ENCODE data around the gene UPK3BL2.
"Not testable (repeated sequence)": the region's sequence is repeated elsewhere in the genome, so short reads cannot be mapped to it uniquely, and the experiment has no call there.

The UPK3BL2 gene

DNA sequence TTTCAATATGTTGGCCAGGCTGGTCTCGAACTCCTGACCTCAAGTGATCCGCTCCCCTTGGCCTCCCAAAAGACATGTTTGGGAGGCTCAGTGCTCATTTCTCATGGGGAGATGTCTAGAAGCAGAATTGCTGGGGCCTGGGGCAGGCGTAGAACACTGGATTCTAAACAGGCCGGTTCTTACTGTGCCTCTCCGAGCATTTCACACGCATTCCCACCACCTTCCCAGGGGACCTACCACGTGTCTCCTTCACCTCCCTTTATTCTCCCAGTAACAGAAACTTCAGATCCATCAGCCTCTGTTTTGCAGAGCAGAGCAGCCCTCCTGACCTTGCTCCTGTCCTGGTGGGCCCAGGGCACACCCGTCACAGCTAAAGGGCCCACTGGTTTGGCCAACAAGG, 16.3 kb downstream of the UPK3BL2 start:
- not testable (repeated sequence) for H3K36me3 ChIP-seq (ENCODE audit: control insufficient read depth in 1 of 2, insufficient read depth in 2 of 2, low read length in 2 of 2); H3K9me3 ChIP-seq (ENCODE audit: control insufficient read depth in 1 of 2, low read length in 2 of 2); H3K27ac ChIP-seq (ENCODE audit: low read length); H3K4me1 ChIP-seq (ENCODE audit: control insufficient read depth in 1 of 2, insufficient read depth in 2 of 2, low read length in 2 of 2); H3K4me3 ChIP-seq (ENCODE audit: low read depth in 1 of 2, low read length in 2 of 2); H3K27me3 ChIP-seq (ENCODE audit: low read depth, low read length)

DNA sequence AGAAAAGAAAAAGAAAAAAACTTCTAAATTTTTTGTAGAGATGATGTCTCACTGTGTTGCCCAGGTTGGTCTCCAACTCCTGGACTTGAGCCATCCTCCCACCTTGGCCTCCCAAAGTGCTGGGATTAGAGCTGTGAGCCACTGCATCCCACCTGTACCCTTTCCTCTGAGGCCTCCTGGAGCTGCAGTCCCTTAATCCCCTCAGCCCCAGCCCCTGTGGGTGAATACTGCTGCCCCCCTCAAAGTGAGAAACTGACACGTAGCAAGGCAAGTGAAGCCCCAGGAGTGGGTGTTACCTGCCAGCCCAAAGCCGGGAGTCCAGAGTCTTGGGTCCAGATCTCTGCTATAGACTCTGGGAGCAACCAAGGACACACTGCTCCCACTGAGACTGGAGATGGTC, 18.7 kb downstream of the UPK3BL2 start:
- H3K27me3 ChIP-seq (ENCODE audit: low read depth, low read length); H3K4me3 ChIP-seq (ENCODE audit: low read depth in 1 of 2, low read length in 2 of 2); H3K4me1 ChIP-seq (ENCODE audit: control insufficient read depth in 1 of 2, insufficient read depth in 2 of 2, low read length in 2 of 2); H3K9me3 ChIP-seq (ENCODE audit: control insufficient read depth in 1 of 2, low read length in 2 of 2); H3K36me3 ChIP-seq (ENCODE audit: control insufficient read depth in 1 of 2, insufficient read depth in 2 of 2, low read length in 2 of 2); H3K27ac ChIP-seq (ENCODE audit: low read length): not testable (repeated sequence)

GRCh38 chr7:102520797-102521196, 22.7 kb downstream of the UPK3BL2 start:
- not testable (repeated sequence) for H3K4me1 ChIP-seq (ENCODE audit: control insufficient read depth in 1 of 2, insufficient read depth in 2 of 2, low read length in 2 of 2); H3K27me3 ChIP-seq (ENCODE audit: low read depth, low read length); H3K4me3 ChIP-seq (ENCODE audit: low read depth in 1 of 2, low read length in 2 of 2); H3K36me3 ChIP-seq (ENCODE audit: control insufficient read depth in 1 of 2, insufficient read depth in 2 of 2, low read length in 2 of 2); H3K9me3 ChIP-seq (ENCODE audit: control insufficient read depth in 1 of 2, low read length in 2 of 2); H3K27ac ChIP-seq (ENCODE audit: low read length)

DNA sequence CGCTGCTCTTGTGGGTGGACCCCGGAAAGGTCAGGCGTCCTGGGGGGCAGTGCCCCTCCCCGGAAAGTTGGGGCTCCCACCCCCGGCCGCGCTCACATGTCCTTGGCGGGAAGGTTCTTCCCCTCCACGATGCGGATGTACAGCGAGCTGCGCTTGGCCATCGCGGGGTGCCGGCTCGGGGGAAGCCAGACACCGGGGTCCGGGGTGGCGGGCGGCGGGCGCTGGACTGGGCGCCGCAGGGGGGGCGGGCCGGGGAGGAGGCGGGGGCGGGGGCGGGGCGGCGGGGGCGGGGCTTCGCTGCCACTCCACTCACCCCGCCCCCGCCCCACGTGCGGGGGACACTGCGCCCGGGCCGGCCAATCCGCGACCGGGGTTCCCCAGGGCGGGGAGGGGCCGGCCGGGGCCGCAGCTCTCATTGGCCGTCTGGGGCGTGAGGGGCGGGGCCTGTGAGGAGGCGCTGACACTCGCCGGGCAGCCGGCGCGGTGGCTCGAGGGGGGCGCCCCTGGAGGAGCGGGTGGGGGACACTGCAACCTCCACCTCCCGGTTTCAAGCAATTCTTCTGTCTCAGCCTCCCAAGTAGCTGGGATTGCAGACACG, 25.8 kb downstream of the UPK3BL2 start, which contains the start of gene RASA4B:
Gene RASA4B, minus strand, starts transcription at position 228 of the 598 bp plus-strand sequence. Its CDS starts 67 bp downstream, at position 161.
- H3K4me3 ChIP-seq (ENCODE audit: low read depth in 1 of 2, low read length in 2 of 2); H3K27me3 ChIP-seq (ENCODE audit: low read depth, low read length): not testable (repeated sequence)

GRCh38 chr7:102516951-102517350, 26.5 kb downstream of the UPK3BL2 start:
- H3K27me3 ChIP-seq (ENCODE audit: low read depth, low read length); H3K36me3 ChIP-seq (ENCODE audit: control insufficient read depth in 1 of 2, insufficient read depth in 2 of 2, low read length in 2 of 2); H3K4me1 ChIP-seq (ENCODE audit: control insufficient read depth in 1 of 2, insufficient read depth in 2 of 2, low read length in 2 of 2); H3K4me3 ChIP-seq (ENCODE audit: low read depth in 1 of 2, low read length in 2 of 2); H3K27ac ChIP-seq (ENCODE audit: low read length); H3K9me3 ChIP-seq (ENCODE audit: control insufficient read depth in 1 of 2, low read length in 2 of 2): not testable (repeated sequence)

More for the DNA sequence above, 25.8 kb downstream of the UPK3BL2 start, which contains the start of gene RASA4B:
- H3K4me1 ChIP-seq (ENCODE audit: control insufficient read depth in 1 of 2, insufficient read depth in 2 of 2, low read length in 2 of 2); H3K9me3 ChIP-seq (ENCODE audit: control insufficient read depth in 1 of 2, low read length in 2 of 2); H3K36me3 ChIP-seq (ENCODE audit: control insufficient read depth in 1 of 2, insufficient read depth in 2 of 2, low read length in 2 of 2); H3K27ac ChIP-seq (ENCODE audit: low read length): not testable (repeated sequence)

GRCh38 chr7:102515889-102516288, 27.6 kb downstream of the UPK3BL2 start:
- not testable (repeated sequence) for H3K27ac ChIP-seq (ENCODE audit: low read length); H3K27me3 ChIP-seq (ENCODE audit: low read depth, low read length); H3K9me3 ChIP-seq (ENCODE audit: control insufficient read depth in 1 of 2, low read length in 2 of 2); H3K4me3 ChIP-seq (ENCODE audit: low read depth in 1 of 2, low read length in 2 of 2); H3K36me3 ChIP-seq (ENCODE audit: control insufficient read depth in 1 of 2, insufficient read depth in 2 of 2, low read length in 2 of 2); H3K4me1 ChIP-seq (ENCODE audit: control insufficient read depth in 1 of 2, insufficient read depth in 2 of 2, low read length in 2 of 2)

DNA sequence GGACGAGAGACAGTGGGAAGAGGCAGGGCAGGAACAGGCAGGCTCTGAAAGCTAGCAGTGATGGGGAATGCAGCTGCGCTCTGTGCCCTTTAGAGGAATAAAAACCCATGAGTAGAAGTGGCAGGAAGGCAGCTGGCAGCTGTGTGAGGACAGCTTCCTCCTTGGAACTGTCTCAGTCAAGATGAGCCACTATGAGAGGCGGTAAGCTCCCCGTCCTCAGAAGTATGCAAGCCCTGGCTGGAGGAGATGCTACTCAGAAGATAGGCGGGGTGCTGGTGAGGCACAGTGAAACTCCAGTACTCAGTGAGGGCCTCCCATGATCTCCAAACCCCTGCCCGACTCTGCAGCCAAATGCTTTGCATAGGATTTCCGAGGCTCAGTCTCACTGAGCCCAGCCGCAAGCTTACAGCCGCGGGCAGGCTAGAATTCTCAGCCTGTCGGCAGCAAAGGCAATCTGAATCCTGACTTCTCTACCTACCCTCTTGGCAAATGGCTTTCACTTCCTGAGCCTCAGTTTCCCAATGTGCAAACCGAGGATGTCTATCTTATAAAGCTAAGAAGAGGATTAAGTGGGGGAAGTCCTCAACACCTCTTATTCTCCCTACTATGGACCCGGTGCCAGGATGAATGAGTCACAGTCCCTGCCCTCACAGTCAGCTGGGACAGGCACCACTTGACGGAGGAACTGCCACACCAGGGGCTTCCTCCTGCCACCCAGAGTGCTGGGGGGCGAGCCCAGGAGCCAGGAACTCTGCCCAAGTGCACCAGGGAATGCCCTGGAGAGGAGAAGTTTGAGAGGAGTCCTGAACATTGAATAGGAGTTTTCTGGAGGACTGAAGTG, 28.4 kb downstream of the UPK3BL2 start:
- not testable (repeated sequence) for H3K27me3 ChIP-seq (ENCODE audit: low read depth, low read length); H3K27ac ChIP-seq (ENCODE audit: low read length); H3K4me1 ChIP-seq (ENCODE audit: control insufficient read depth in 1 of 2, insufficient read depth in 2 of 2, low read length in 2 of 2)

GRCh38 chr7:102512642-102513221, 30.8 kb downstream of the UPK3BL2 start:
- not testable (repeated sequence) for H3K4me3 ChIP-seq (ENCODE audit: low read depth in 1 of 2, low read length in 2 of 2); H3K4me1 ChIP-seq (ENCODE audit: control insufficient read depth in 1 of 2, insufficient read depth in 2 of 2, low read length in 2 of 2); H3K36me3 ChIP-seq (ENCODE audit: control insufficient read depth in 1 of 2, insufficient read depth in 2 of 2, low read length in 2 of 2); H3K9me3 ChIP-seq (ENCODE audit: control insufficient read depth in 1 of 2, low read length in 2 of 2); H3K27me3 ChIP-seq (ENCODE audit: low read depth, low read length); H3K27ac ChIP-seq (ENCODE audit: low read length)

More for the DNA sequence above, 28.4 kb downstream of the UPK3BL2 start:
- not testable (repeated sequence) for H3K36me3 ChIP-seq (ENCODE audit: control insufficient read depth in 1 of 2, insufficient read depth in 2 of 2, low read length in 2 of 2); H3K4me3 ChIP-seq (ENCODE audit: low read depth in 1 of 2, low read length in 2 of 2); H3K9me3 ChIP-seq (ENCODE audit: control insufficient read depth in 1 of 2, low read length in 2 of 2)

- not testable (repeated sequence) for H3K4me3 ChIP-seq (ENCODE audit: low read depth in 1 of 2, low read length in 2 of 2)
Measured at GRCh38 chr7:102511860-102512522, 31.5 kb downstream of the UPK3BL2 start.

DNA sequence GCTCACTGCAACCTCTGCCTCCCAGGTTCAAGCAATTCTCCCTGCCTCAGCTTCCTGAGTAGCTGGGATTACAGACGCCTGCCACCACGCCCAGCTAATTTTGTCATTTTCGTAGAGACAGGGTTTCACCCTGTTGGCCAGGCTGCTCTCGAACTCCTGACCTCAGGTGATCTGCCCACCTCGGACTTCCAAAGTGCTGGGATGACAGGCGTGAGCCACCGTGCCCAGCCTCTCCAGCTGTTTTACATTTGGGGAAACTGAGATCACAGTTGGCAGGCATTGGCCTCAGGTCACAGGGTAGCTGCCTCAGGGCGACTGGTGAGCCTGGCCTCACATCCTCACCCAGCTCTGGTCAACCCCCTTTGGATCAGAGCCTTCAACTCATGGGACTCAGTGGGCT, 32.9 kb downstream of the UPK3BL2 start:
- H3K27ac ChIP-seq (ENCODE audit: low read length); H3K4me1 ChIP-seq (ENCODE audit: control insufficient read depth in 1 of 2, insufficient read depth in 2 of 2, low read length in 2 of 2): not testable (repeated sequence)

More at GRCh38 chr7:102511860-102512522, 31.5 kb downstream of the UPK3BL2 start:
- not testable (repeated sequence) for H3K27ac ChIP-seq (ENCODE audit: low read length); H3K27me3 ChIP-seq (ENCODE audit: low read depth, low read length); H3K9me3 ChIP-seq (ENCODE audit: control insufficient read depth in 1 of 2, low read length in 2 of 2); H3K36me3 ChIP-seq (ENCODE audit: control insufficient read depth in 1 of 2, insufficient read depth in 2 of 2, low read length in 2 of 2); H3K4me1 ChIP-seq (ENCODE audit: control insufficient read depth in 1 of 2, insufficient read depth in 2 of 2, low read length in 2 of 2)

GRCh38 chr7:102507410-102508088, 35.9 kb downstream of the UPK3BL2 start:
- H3K4me1 ChIP-seq (ENCODE audit: control insufficient read depth in 1 of 2, insufficient read depth in 2 of 2, low read length in 2 of 2); H3K36me3 ChIP-seq (ENCODE audit: control insufficient read depth in 1 of 2, insufficient read depth in 2 of 2, low read length in 2 of 2); H3K9me3 ChIP-seq (ENCODE audit: control insufficient read depth in 1 of 2, low read length in 2 of 2); H3K27me3 ChIP-seq (ENCODE audit: low read depth, low read length); H3K27ac ChIP-seq (ENCODE audit: low read length); H3K4me3 ChIP-seq (ENCODE audit: low read depth in 1 of 2, low read length in 2 of 2): not testable (repeated sequence)

More for the DNA sequence above, 32.9 kb downstream of the UPK3BL2 start:
- not testable (repeated sequence) for H3K27me3 ChIP-seq (ENCODE audit: low read depth, low read length); H3K9me3 ChIP-seq (ENCODE audit: control insufficient read depth in 1 of 2, low read length in 2 of 2); H3K4me3 ChIP-seq (ENCODE audit: low read depth in 1 of 2, low read length in 2 of 2); H3K36me3 ChIP-seq (ENCODE audit: control insufficient read depth in 1 of 2, insufficient read depth in 2 of 2, low read length in 2 of 2)

All from muscle layer of duodenum (tissue), 2 donors.